Measurements from ENCODE around the gene LGALS1. TPM values are rescaled to one million over a fixed set of nuclear protein-coding genes. Genes with fewer than 3 reads are reported as not detected.

The LGALS1 gene
- total RNA-seq, 1 donor from 2014 or later: 1,199 TPM

GRCh38 chr22:37635157-37635556 lies 40.3 kb upstream of the LGALS1 start:
- Mint-ChIP-seq H3K9me3 (ENCODE audit: unreplicated experiment) (no peaks in the 10 kb centered on the region), H3K27ac (ENCODE audit: unreplicated experiment) (no peak overlapping the region), H3K36me3 (ENCODE audit: unreplicated experiment) (no peaks in the 10 kb centered on the region), H3K4me1 (ENCODE audit: unreplicated experiment) (peaks cover 50% of the 10 kb centered on the region), H3K27me3 (ENCODE audit: unreplicated experiment) (no peaks in the 10 kb centered on the region), H3K4me3 (ENCODE audit: unreplicated experiment) (no peak overlapping the region)
- DNase-seq (ENCODE audit: extremely low spot score, unreplicated experiment): no peak
- TF ChIP-seq CTCF (IDR thresholded peaks at IDR 0.05): no peak

- H3K4me3 Mint-ChIP-seq (ENCODE audit: unreplicated experiment): no peak overlapping the region
- DNase-seq (ENCODE audit: extremely low spot score, unreplicated experiment): no peak
- H3K4me1 Mint-ChIP-seq (ENCODE audit: unreplicated experiment): peaks cover 57% of the 10 kb centered on the region
- TF ChIP-seq CTCF (IDR thresholded peaks at IDR 0.05): peak; percentile 45
- H3K27ac Mint-ChIP-seq (ENCODE audit: unreplicated experiment): no peak overlapping the region
- no peaks in the 10 kb centered on the region for H3K36me3 Mint-ChIP-seq (ENCODE audit: unreplicated experiment)
- H3K9me3 Mint-ChIP-seq (ENCODE audit: unreplicated experiment): no peaks in the 10 kb centered on the region
- no peaks in the 10 kb centered on the region for H3K27me3 Mint-ChIP-seq (ENCODE audit: unreplicated experiment)
These were observed 39.1 kb upstream of the LGALS1 start for GRCh38 chr22:37636186-37636948.

- DNase-seq (ENCODE audit: extremely low spot score, unreplicated experiment): no peak
- Mint-ChIP-seq H3K4me1 (ENCODE audit: unreplicated experiment) (peaks cover 57% of the 10 kb centered on the region), H3K27ac (ENCODE audit: unreplicated experiment) (no peak overlapping the region), H3K27me3 (ENCODE audit: unreplicated experiment) (no peaks in the 10 kb centered on the region), H3K36me3 (ENCODE audit: unreplicated experiment) (no peaks in the 10 kb centered on the region), H3K9me3 (ENCODE audit: unreplicated experiment) (no peaks in the 10 kb centered on the region), H3K4me3 (ENCODE audit: unreplicated experiment) (no peak overlapping the region)
- TF ChIP-seq CTCF (IDR thresholded peaks at IDR 0.05): no peak
These were observed 38.5 kb upstream of the LGALS1 start for GRCh38 chr22:37636949-37637273.

GRCh38 chr22:37638391-37639069 lies 36.9 kb upstream of the LGALS1 start:
- no peaks in the 10 kb centered on the region for H3K9me3 Mint-ChIP-seq (ENCODE audit: unreplicated experiment)
- DNase-seq (ENCODE audit: extremely low spot score, unreplicated experiment): no peak
- peaks cover 53% of the 10 kb centered on the region for H3K4me1 Mint-ChIP-seq (ENCODE audit: unreplicated experiment)
- H3K27ac Mint-ChIP-seq (ENCODE audit: unreplicated experiment): peak overlapping the region; percentile 19
- H3K4me3 Mint-ChIP-seq (ENCODE audit: unreplicated experiment): peak overlapping the region; percentile 66
- H3K27me3 Mint-ChIP-seq (ENCODE audit: unreplicated experiment): no peaks in the 10 kb centered on the region
- TF ChIP-seq CTCF (IDR thresholded peaks at IDR 0.05): no peak
- no peaks in the 10 kb centered on the region for H3K36me3 Mint-ChIP-seq (ENCODE audit: unreplicated experiment)

- H3K9me3 Mint-ChIP-seq (ENCODE audit: unreplicated experiment): no peaks in the 10 kb centered on the region
- H3K27me3 Mint-ChIP-seq (ENCODE audit: unreplicated experiment): no peaks in the 10 kb centered on the region
- H3K36me3 Mint-ChIP-seq (ENCODE audit: unreplicated experiment): no peaks in the 10 kb centered on the region
- DNase-seq (ENCODE audit: extremely low spot score, unreplicated experiment): no peak
- no peak for TF ChIP-seq CTCF (IDR thresholded peaks at IDR 0.05)
- H3K27ac Mint-ChIP-seq (ENCODE audit: unreplicated experiment): peak within 1 kb of the TSS; percentile 44
- peaks cover 46% of the 10 kb centered on the region for H3K4me1 Mint-ChIP-seq (ENCODE audit: unreplicated experiment)
- peak within 1 kb of the TSS; percentile 74 for H3K4me3 Mint-ChIP-seq (ENCODE audit: unreplicated experiment)
These were observed 36.2 kb upstream of the LGALS1 start, which contains the start of gene SH3BP1 for GRCh38 chr22:37639070-37639760. TSS of gene SH3BP1 (plus strand) at chr22:37639669. CDS start at chr22:37639788, 119 bp downstream.
